ENCODE results near the gene ADGRD1. TPM values are rescaled to one million over a fixed set of nuclear protein-coding genes. Genes with fewer than 3 reads are reported as not detected.

The ADGRD1 gene
- polyA plus RNA-seq, 1 experiment = 68.5 TPM

DNA sequence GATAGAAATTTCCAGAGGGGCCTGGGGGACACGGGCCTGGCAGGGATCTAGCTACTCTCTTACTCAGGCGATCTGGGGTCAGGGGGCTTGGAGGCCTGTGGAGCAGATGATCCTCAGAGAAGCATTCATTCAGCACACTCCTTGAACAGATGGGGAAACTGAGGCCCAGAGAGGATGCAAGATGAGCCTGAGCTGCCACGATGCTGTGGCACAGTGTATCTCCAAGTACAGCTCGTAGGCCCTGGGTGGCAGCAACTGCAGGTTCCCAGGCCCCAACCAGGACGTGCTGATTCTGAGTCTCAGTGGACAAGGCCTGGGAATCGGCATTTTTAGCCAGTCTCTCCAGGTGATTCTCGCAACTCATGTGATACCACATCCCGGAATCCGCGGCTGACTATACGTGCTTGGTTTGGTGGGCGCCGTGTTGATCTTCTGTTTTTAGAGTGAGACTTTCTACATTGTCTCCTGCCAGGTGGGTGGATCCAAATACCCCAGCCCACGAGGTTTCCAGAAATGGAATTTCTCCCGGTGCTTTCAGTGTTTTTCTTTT, 22.5 kb downstream of the ADGRD1 start:
- Histone ChIP-seq H3K4me3 (ENCODE audit: low read depth, low read length) (no peak overlapping the region), H3K36me3 (ENCODE audit: control insufficient read depth, insufficient read depth, low read length) (peaks cover 11% of the 10 kb centered on the region), H3K27me3 (ENCODE audit: control insufficient read depth, insufficient read depth, low read length) (no peaks in the 10 kb centered on the region)
- ChIA-PET CTCF (interaction anchor here (2.2 kb wide), 1 partner anchor 10 kb away, joined by 6 read pairs; no protein-coding TSS in a partner anchor), POLR2A (no interaction called here)
- no peak for TF ChIP-seq CTCF (IDR thresholded peaks at IDR 0.05; ENCODE audit: insufficient read depth, low read depth, low read length)
- no peak for DNase-seq (ENCODE audit: low read depth)

- peaks cover 11% of the 10 kb centered on the region for H3K36me3 ChIP-seq (ENCODE audit: control insufficient read depth, insufficient read depth, low read length)
- CTCF ChIA-PET = no interaction called here
- POLR2A ChIA-PET = no interaction called here
- no peak overlapping the region for H3K4me3 ChIP-seq (ENCODE audit: low read depth, low read length)
- TF ChIP-seq CTCF (IDR thresholded peaks at IDR 0.05; ENCODE audit: insufficient read depth, low read depth, low read length) = no peak
- no peak for DNase-seq (ENCODE audit: low read depth)
- no peaks in the 10 kb centered on the region for H3K27me3 ChIP-seq (ENCODE audit: control insufficient read depth, insufficient read depth, low read length)
These were observed 23.5 kb downstream of the ADGRD1 start for GRCh38 chr12:130977046-130977742.

DNA sequence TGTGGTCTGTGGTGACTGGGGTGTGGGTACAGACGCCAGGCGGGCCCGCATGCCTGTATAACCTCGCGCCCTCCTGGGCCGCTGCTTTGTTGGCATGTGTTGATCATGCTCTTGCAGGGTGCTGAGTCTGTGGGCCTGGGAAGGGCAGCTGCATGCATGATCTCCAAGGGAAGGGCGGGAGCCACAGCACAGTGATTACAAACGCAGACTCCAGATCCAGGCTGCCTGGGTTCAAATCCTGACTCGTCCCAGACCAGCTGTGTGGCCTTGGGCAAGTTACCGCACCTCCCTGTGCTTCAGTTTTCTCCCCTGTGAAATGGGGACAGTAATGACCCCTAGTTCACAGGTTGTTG, 24.0 kb downstream of the ADGRD1 start:
- CTCF ChIA-PET = no interaction called here
- no peak for DNase-seq (ENCODE audit: low read depth)
- Histone ChIP-seq H3K4me3 (ENCODE audit: low read depth, low read length) (no peak overlapping the region), H3K36me3 (ENCODE audit: control insufficient read depth, insufficient read depth, low read length) (peaks cover 11% of the 10 kb centered on the region), H3K27me3 (ENCODE audit: control insufficient read depth, insufficient read depth, low read length) (no peaks in the 10 kb centered on the region)
- no peak for TF ChIP-seq CTCF (IDR thresholded peaks at IDR 0.05; ENCODE audit: insufficient read depth, low read depth, low read length)
- POLR2A ChIA-PET = no interaction called here

DNA sequence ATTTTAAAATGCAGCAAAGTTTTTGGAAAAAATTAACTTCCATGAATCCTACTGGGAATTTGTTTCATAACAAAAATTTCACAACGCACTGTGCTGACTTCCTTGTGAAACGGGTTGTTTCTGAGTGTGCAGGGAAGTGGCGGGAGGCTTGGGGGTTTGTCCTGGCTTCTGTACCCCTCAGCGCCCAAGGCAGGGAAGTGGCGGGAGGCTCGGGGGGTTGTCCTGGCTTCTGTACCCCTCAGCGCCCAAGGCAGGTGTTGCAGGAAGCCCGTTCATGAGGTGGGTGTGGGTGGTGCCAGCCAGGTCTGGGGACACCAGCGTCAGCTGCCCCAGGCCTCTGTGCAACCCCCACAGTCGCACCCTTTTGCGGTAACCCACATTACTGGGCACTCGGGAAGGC, 25.1 kb downstream of the ADGRD1 start:
- ChIA-PET POLR2A (no interaction called here), CTCF (no interaction called here)
- Histone ChIP-seq H3K27me3 (ENCODE audit: control insufficient read depth, insufficient read depth, low read length) (no peaks in the 10 kb centered on the region), H3K4me3 (ENCODE audit: low read depth, low read length) (no peak overlapping the region), H3K36me3 (ENCODE audit: control insufficient read depth, insufficient read depth, low read length) (peaks cover 9% of the 10 kb centered on the region)
- TF ChIP-seq CTCF (IDR thresholded peaks at IDR 0.05; ENCODE audit: insufficient read depth, low read depth, low read length) = no peak
- DNase-seq (ENCODE audit: low read depth) = no peak

GRCh38 chr12:130981074-130981742, 27.5 kb downstream of the ADGRD1 start:
- POLR2A ChIA-PET = no interaction called here
- no peak for TF ChIP-seq CTCF (IDR thresholded peaks at IDR 0.05; ENCODE audit: insufficient read depth, low read depth, low read length)
- peak; percentile 47 for DNase-seq (ENCODE audit: low read depth)
- Histone ChIP-seq H3K36me3 (ENCODE audit: control insufficient read depth, insufficient read depth, low read length) (peaks cover 5% of the 10 kb centered on the region; the same call in 1 of the 2 replicates), H3K4me3 (ENCODE audit: low read depth, low read length) (no peak overlapping the region), H3K27me3 (ENCODE audit: control insufficient read depth, insufficient read depth, low read length) (no peaks in the 10 kb centered on the region)
- CTCF ChIA-PET = no interaction called here
